Measurements from ENCODE around the gene CCNYL1.
"Not testable (repeated sequence)": the region's sequence is repeated elsewhere in the genome, so short reads cannot be mapped to it uniquely, and the experiment has no call there.

CCNYL1 gene

GRCh38 chr2:207681431-207681830 is 30.0 kb upstream of the CCNYL1 start:
- Histone ChIP-seq H3K9ac (ENCODE audit: insufficient read length) (no peak overlapping the region), H3K9me3 (ENCODE audit: low read depth, low read length) (no peaks in the 10 kb centered on the region), H3K27ac (no peak overlapping the region), H3K36me3 (ENCODE audit: insufficient read depth, low read length) (no peaks in the 10 kb centered on the region), H3K4me3 (no peak overlapping the region)
- TF ChIP-seq POLR2AphosphoS5 (IDR thresholded peaks at IDR 0.05; ENCODE audit: borderline replicate concordance, low read depth, low read length), result no peak
- no peak for TF ChIP-seq EZH2 (IDR thresholded peaks at IDR 0.05)
- TF ChIP-seq FOXP2 (optimal IDR thresholded peaks at IDR 0.05; ENCODE audit: control extremely low read depth, extremely low read length, insufficient read depth), result no peak
- DNase-seq (ENCODE audit: low read depth, low spot score), result no peak

- H3K27ac ChIP-seq, result no peak overlapping the region
- H3K36me3 ChIP-seq (ENCODE audit: insufficient read depth, low read length), result no peaks in the 10 kb centered on the region
- H3K9ac ChIP-seq (ENCODE audit: insufficient read length), result no peak overlapping the region
- H3K4me3 ChIP-seq, result no peak overlapping the region
- no peak for DNase-seq (ENCODE audit: low read depth, low spot score)
- H3K9me3 ChIP-seq (ENCODE audit: low read depth, low read length), result no peaks in the 10 kb centered on the region
- TF ChIP-seq POLR2AphosphoS5 (IDR thresholded peaks at IDR 0.05; ENCODE audit: borderline replicate concordance, low read depth, low read length) (no peak), EZH2 (IDR thresholded peaks at IDR 0.05) (no peak), FOXP2 (optimal IDR thresholded peaks at IDR 0.05; ENCODE audit: control extremely low read depth, extremely low read length, insufficient read depth) (no peak)
These were observed 28.9 kb upstream of the CCNYL1 start for GRCh38 chr2:207682557-207682956.

GRCh38 chr2:207683438-207683837 is 28.0 kb upstream of the CCNYL1 start:
- DNase-seq (ENCODE audit: low read depth, low spot score), result no peak
- Histone ChIP-seq H3K36me3 (ENCODE audit: insufficient read depth, low read length) (no peaks in the 10 kb centered on the region), H3K9me3 (ENCODE audit: low read depth, low read length) (no peaks in the 10 kb centered on the region), H3K4me3 (no peak overlapping the region), H3K27ac (no peak overlapping the region), H3K9ac (ENCODE audit: insufficient read length) (no peak overlapping the region)
- TF ChIP-seq EZH2 (IDR thresholded peaks at IDR 0.05) (no peak), POLR2AphosphoS5 (IDR thresholded peaks at IDR 0.05; ENCODE audit: borderline replicate concordance, low read depth, low read length) (no peak), FOXP2 (optimal IDR thresholded peaks at IDR 0.05; ENCODE audit: control extremely low read depth, extremely low read length, insufficient read depth) (no peak)

GRCh38 chr2:207683879-207684627 is 27.4 kb upstream of the CCNYL1 start:
- no peak for DNase-seq (ENCODE audit: low read depth, low spot score)
- Histone ChIP-seq H3K9ac (ENCODE audit: insufficient read length) (no peak overlapping the region), H3K27ac (no peak overlapping the region), H3K9me3 (ENCODE audit: low read depth, low read length) (no peaks in the 10 kb centered on the region), H3K36me3 (ENCODE audit: insufficient read depth, low read length) (no peaks in the 10 kb centered on the region), H3K4me3 (no peak overlapping the region)
- TF ChIP-seq FOXP2 (optimal IDR thresholded peaks at IDR 0.05; ENCODE audit: control extremely low read depth, extremely low read length, insufficient read depth) (no peak), EZH2 (IDR thresholded peaks at IDR 0.05) (no peak), POLR2AphosphoS5 (IDR thresholded peaks at IDR 0.05; ENCODE audit: borderline replicate concordance, low read depth, low read length) (no peak)

- H3K27ac ChIP-seq, result no peak overlapping the region
- no peak for TF ChIP-seq EZH2 (IDR thresholded peaks at IDR 0.05)
- no peak for TF ChIP-seq POLR2AphosphoS5 (IDR thresholded peaks at IDR 0.05; ENCODE audit: borderline replicate concordance, low read depth, low read length)
- TF ChIP-seq FOXP2 (optimal IDR thresholded peaks at IDR 0.05; ENCODE audit: control extremely low read depth, extremely low read length, insufficient read depth), result no peak
- no peaks in the 10 kb centered on the region for H3K9me3 ChIP-seq (ENCODE audit: low read depth, low read length)
- no peaks in the 10 kb centered on the region for H3K36me3 ChIP-seq (ENCODE audit: insufficient read depth, low read length)
- no peak for DNase-seq (ENCODE audit: low read depth, low spot score)
- no peak overlapping the region for H3K4me3 ChIP-seq
- H3K9ac ChIP-seq (ENCODE audit: insufficient read length), result no peak overlapping the region
These were observed 24.6 kb upstream of the CCNYL1 start for GRCh38 chr2:207686812-207687211.

GRCh38 chr2:207688597-207688996 is 22.8 kb upstream of the CCNYL1 start:
- no peaks in the 10 kb centered on the region for H3K36me3 ChIP-seq (ENCODE audit: insufficient read depth, low read length)
- no peak overlapping the region for H3K9ac ChIP-seq (ENCODE audit: insufficient read length)
- no peak overlapping the region for H3K27ac ChIP-seq
- H3K4me3 ChIP-seq, result no peak overlapping the region
- TF ChIP-seq EZH2 (IDR thresholded peaks at IDR 0.05) (no peak), POLR2AphosphoS5 (IDR thresholded peaks at IDR 0.05; ENCODE audit: borderline replicate concordance, low read depth, low read length) (no peak), FOXP2 (optimal IDR thresholded peaks at IDR 0.05; ENCODE audit: control extremely low read depth, extremely low read length, insufficient read depth) (no peak)
- no peaks in the 10 kb centered on the region for H3K9me3 ChIP-seq (ENCODE audit: low read depth, low read length)
- no peak for DNase-seq (ENCODE audit: low read depth, low spot score)

- H3K9ac ChIP-seq (ENCODE audit: insufficient read length); H3K27ac ChIP-seq; DNase-seq (ENCODE audit: low read depth, low spot score); H3K4me3 ChIP-seq; H3K9me3 ChIP-seq (ENCODE audit: low read depth, low read length); H3K36me3 ChIP-seq (ENCODE audit: insufficient read depth, low read length): not testable (repeated sequence)
These were observed 20.5 kb upstream of the CCNYL1 start for GRCh38 chr2:207690845-207691461.

- no peak for TF ChIP-seq POLR2AphosphoS5 (IDR thresholded peaks at IDR 0.05; ENCODE audit: borderline replicate concordance, low read depth, low read length)
- no peak for TF ChIP-seq FOXP2 (optimal IDR thresholded peaks at IDR 0.05; ENCODE audit: control extremely low read depth, extremely low read length, insufficient read depth)
- TF ChIP-seq EZH2 (IDR thresholded peaks at IDR 0.05), result no peak
- Histone ChIP-seq H3K4me3 (no peak overlapping the region), H3K9me3 (ENCODE audit: low read depth, low read length) (no peaks in the 10 kb centered on the region), H3K27ac (no peak overlapping the region), H3K9ac (ENCODE audit: insufficient read length) (no peak overlapping the region), H3K36me3 (ENCODE audit: insufficient read depth, low read length) (no peaks in the 10 kb centered on the region)
- no peak for DNase-seq (ENCODE audit: low read depth, low spot score)
These were observed 19.0 kb upstream of the CCNYL1 start for GRCh38 chr2:207692206-207693065.
